Skeletal muscle tissue (tissue), 4 donors: ENCODE measurements around the gene OSBPL9. TPM values are rescaled to one million over a fixed set of nuclear protein-coding genes. Genes with fewer than 3 reads are reported as not detected.
A peak's percentile ranks its signal among the peaks of the same experiment; 100 is the strongest.

Experiments
- H3K27ac ChIP-seq: one replicate; pipeline ENCODE4 v1.7.0; 2013; ENCODE audit warnings: mild to moderate bottlenecking, low read depth, low read length, inconsistent platforms
- H3K27me3 ChIP-seq, 3 donors: one replicate each; pipeline ENCODE4 v1.7.0; 2013; ENCODE audit warnings: low read length in 3 of 3; ENCODE audit not compliant: control insufficient read depth in 3 of 3, insufficient read depth in 3 of 3
- H3K36me3 ChIP-seq, 3 donors: one replicate each; pipeline ENCODE4 v1.7.0; 2013; ENCODE audit warnings: low read length in 3 of 3; ENCODE audit not compliant: control insufficient read depth in 3 of 3, insufficient read depth in 3 of 3
- H3K4me1 ChIP-seq, 3 donors: one replicate each; pipeline ENCODE4 v1.7.0; 2013; ENCODE audit warnings: low read length in 3 of 3, mild to moderate bottlenecking in 3 of 3; ENCODE audit not compliant: control insufficient read depth in 3 of 3, insufficient read depth in 3 of 3
- H3K4me3 ChIP-seq, 3 donors: one replicate each; pipeline ENCODE4 v1.7.0; 2013; ENCODE audit warnings: low read length in 3 of 3
- H3K9ac ChIP-seq, 3 donors: one replicate each; pipeline ENCODE4 v1.7.0; 2013; ENCODE audit warnings: low read length in 3 of 3, mild to moderate bottlenecking in 3 of 3, moderate library complexity in 2 of 3, low read depth in 1 of 3
- H3K9me3 ChIP-seq, 3 donors: one replicate each; pipeline ENCODE4 v1.7.0; 2013; ENCODE audit warnings: low read length in 3 of 3; ENCODE audit not compliant: control insufficient read depth in 3 of 3
- total RNA-seq: library from RNA; depleted of rRNA; stranded (reverse); fragments of >200 nt; gene quantifications from one replicate; pipeline ENCODE4 v1.2.3, GENCODE V29; 2014
- donor health status: Osteomylitis.

Gene OSBPL9
- total RNA-seq, 1 donor from 2014 or later = 80.9 TPM

GRCh38 chr1:51714374-51715019 is 97.6 kb downstream of the OSBPL9 start:
- Histone ChIP-seq H3K27me3 (no peaks in the 10 kb centered on the region), H3K9ac (no peak overlapping the region), H3K9me3 (no peaks in the 10 kb centered on the region), H3K4me3 (no peak overlapping the region), H3K36me3 (peaks cover 0 to 8% (median 3%) of the 10 kb centered on the region in 3 donors), H3K4me1 (peaks cover 0 to 1% (median 0%) of the 10 kb centered on the region in 3 donors), H3K27ac (no peak overlapping the region)

DNA sequence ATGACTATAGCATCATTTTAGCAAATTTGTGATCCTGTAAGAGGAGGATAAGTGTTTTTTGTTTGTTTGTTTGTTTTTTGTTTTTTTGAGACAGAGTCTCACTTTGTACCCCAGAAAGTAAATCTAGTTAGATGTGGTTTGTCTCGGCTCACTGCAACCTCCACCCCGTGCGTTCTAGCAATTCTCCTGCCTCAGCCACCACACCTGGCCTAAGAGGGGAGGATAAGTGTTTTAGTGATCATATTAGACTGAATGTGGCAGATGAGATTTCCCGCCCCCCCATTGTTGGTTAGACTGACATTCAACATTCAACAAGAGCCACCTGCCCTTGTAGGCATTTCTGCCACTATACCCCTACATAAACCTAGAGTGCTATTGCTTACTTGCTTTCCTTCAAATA is 98.5 kb downstream of the OSBPL9 start:
- no peak overlapping the region for H3K27ac ChIP-seq
- H3K9ac ChIP-seq = no peak overlapping the region
- H3K4me3 ChIP-seq = no peak overlapping the region
- no peaks in the 10 kb centered on the region for H3K27me3 ChIP-seq
- H3K36me3 ChIP-seq = peaks cover 0 to 8% (median 3%) of the 10 kb centered on the region in 3 donors
- H3K4me1 ChIP-seq = no peaks in the 10 kb centered on the region
- H3K9me3 ChIP-seq = no peaks in the 10 kb centered on the region

DNA sequence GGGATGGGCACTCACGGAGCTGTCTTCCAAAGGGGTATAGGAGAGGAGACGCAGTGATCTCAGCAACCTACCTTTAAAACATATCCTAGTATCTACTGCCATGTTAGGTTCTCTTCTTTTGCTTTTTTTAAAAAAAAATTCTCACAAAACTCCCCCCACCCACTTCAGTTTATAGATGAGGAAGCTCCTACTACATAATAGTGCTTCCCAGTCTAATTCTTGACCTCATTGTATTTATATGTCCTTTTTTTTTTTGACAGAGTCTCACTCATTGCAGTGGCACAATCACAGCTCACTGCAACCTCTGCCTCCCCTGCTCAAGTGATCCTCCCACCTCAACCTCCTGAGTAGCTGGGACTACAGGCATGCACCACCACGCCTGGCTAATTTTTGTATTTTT is 99.9 kb downstream of the OSBPL9 start:
- Histone ChIP-seq H3K9ac (no peak overlapping the region), H3K9me3 (no peaks in the 10 kb centered on the region), H3K4me1 (peaks cover 0 to 3% (median 0%) of the 10 kb centered on the region in 3 donors), H3K27ac (no peak overlapping the region), H3K4me3 (no peak overlapping the region), H3K36me3 (peaks cover 0 to 8% (median 3%) of the 10 kb centered on the region in 3 donors), H3K27me3 (no peaks in the 10 kb centered on the region)

DNA sequence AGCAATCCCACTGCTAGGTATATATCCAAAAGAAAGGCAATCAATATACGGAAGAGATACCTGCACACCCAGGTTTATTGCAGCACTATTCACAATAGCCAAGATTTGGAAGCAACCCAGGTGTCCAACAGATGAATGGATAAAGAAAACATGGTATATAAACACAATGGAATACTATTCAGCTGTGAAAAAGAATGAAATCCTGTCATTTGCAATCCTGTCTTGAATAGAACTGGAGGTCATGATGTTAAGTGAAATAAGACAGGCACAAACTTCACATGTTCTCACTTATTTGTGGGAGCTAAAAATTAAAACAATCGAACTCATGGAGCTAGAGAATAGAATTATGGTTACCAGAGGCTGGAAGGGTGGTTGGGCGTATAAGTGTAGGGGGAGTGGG is 101.0 kb downstream of the OSBPL9 start:
- Histone ChIP-seq H3K27ac (no peak overlapping the region), H3K9ac (no peak overlapping the region), H3K4me3 (no peak overlapping the region), H3K9me3 (no peaks in the 10 kb centered on the region), H3K4me1 (peaks cover 0 to 3% (median 0%) of the 10 kb centered on the region in 3 donors), H3K36me3 (peaks cover 0 to 8% (median 3%) of the 10 kb centered on the region in 3 donors), H3K27me3 (no peaks in the 10 kb centered on the region)

- Histone ChIP-seq H3K4me3 (no peak overlapping the region), H3K9me3 (no peaks in the 10 kb centered on the region), H3K27ac (no peak overlapping the region), H3K4me1 (peaks cover 0 to 3% (median 0%) of the 10 kb centered on the region in 3 donors), H3K9ac (no peak overlapping the region), H3K36me3 (peaks cover 0 to 7% (median 3%) of the 10 kb centered on the region in 3 donors), H3K27me3 (no peaks in the 10 kb centered on the region)
Observed at GRCh38 chr1:51719146-51719545, 102.3 kb downstream of the OSBPL9 start.

DNA sequence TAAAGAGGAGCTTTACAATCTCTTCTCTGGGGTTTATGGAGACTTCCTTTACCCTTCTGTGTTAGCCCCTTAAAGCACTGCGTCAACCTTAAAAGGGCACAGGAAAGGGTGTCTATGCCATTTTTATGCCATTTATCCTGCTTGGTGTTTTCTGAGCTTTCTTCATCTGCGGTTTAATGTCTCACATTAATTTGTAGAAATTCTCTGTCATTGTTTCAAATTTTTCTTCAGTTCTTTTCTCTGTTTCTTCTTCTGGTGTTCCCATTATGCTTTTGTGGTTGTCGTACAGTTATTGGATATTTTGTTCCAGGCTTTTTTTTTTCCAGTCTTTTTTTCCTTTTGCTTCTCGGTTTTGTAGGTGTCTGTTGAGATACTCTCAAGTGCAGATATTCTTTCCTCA is 107.9 kb downstream of the OSBPL9 start:
- H3K36me3 ChIP-seq = no peaks in the 10 kb centered on the region
- no peaks in the 10 kb centered on the region for H3K9me3 ChIP-seq
- H3K9ac ChIP-seq = no peak overlapping the region
- no peak overlapping the region for H3K27ac ChIP-seq
- H3K4me1 ChIP-seq = peaks cover 0 to 9% (median 5%) of the 10 kb centered on the region in 3 donors
- no peak overlapping the region for H3K4me3 ChIP-seq
- H3K27me3 ChIP-seq = no peaks in the 10 kb centered on the region

- Histone ChIP-seq H3K9ac (no peak overlapping the region), H3K4me1 (peaks cover 0 to 12% (median 5%) of the 10 kb centered on the region in 3 donors), H3K9me3 (no peaks in the 10 kb centered on the region), H3K27ac (no peak overlapping the region), H3K36me3 (no peaks in the 10 kb centered on the region), H3K4me3 (no peak overlapping the region), H3K27me3 (no peaks in the 10 kb centered on the region)
Observed at GRCh38 chr1:51726051-51726450, 109.2 kb downstream of the OSBPL9 start.

- Histone ChIP-seq H3K4me1 (peaks cover 0 to 10% (median 5%) of the 10 kb centered on the region in 3 donors), H3K27ac (no peak overlapping the region), H3K9ac (no peak overlapping the region), H3K4me3 (no peak overlapping the region), H3K36me3 (no peaks in the 10 kb centered on the region), H3K9me3 (no peaks in the 10 kb centered on the region), H3K27me3 (no peaks in the 10 kb centered on the region)
Observed at GRCh38 chr1:51726544-51727225, 109.8 kb downstream of the OSBPL9 start.

DNA sequence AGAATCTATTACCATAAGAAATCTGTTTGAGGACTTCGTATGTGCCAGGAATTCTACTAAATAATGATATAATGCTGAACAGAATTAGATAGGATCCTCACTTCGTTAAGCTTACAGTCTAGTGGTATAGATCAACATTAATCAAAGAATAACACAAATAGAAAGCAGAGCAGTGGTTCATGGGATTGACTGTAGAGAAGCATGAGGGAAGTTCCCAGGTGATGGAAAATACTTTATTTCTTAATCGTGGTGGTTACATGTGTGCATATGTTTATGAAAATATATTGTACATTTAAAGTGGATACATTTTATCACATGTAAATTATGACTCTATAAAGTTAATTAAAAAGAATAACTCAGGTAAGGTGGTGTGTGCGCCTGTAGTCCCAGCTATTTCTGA is 110.5 kb downstream of the OSBPL9 start:
- no peaks in the 10 kb centered on the region for H3K27me3 ChIP-seq
- no peaks in the 10 kb centered on the region for H3K36me3 ChIP-seq
- H3K9me3 ChIP-seq = no peaks in the 10 kb centered on the region
- H3K9ac ChIP-seq = no peak overlapping the region
- no peak overlapping the region for H3K27ac ChIP-seq
- peaks cover under 1 to 9% (median 6%) of the 10 kb centered on the region in 3 donors for H3K4me1 ChIP-seq
- no peak overlapping the region for H3K4me3 ChIP-seq

GRCh38 chr1:51728611-51729155 is 111.8 kb downstream of the OSBPL9 start:
- Histone ChIP-seq H3K4me3 (peak overlapping the region; percentile 61 to 70 (median 63)), H3K9ac (peak overlapping the region in 1 of 3 donors; percentile 24), H3K27ac (no peak overlapping the region), H3K36me3 (no peaks in the 10 kb centered on the region), H3K9me3 (no peaks in the 10 kb centered on the region), H3K27me3 (no peaks in the 10 kb centered on the region), H3K4me1 (peaks cover 13 to 22% (median 18%) of the 10 kb centered on the region in 3 donors)
